ENCODE data around the gene XRCC1. TPM values are rescaled to one million over a fixed set of nuclear protein-coding genes. Genes with fewer than 3 reads are reported as not detected.

XRCC1 gene
- total and polyA plus RNA-seq, 2 of the 4 experiments (the other 2 are of a cell fraction) = 12.5 to 21.3 TPM

DNA sequence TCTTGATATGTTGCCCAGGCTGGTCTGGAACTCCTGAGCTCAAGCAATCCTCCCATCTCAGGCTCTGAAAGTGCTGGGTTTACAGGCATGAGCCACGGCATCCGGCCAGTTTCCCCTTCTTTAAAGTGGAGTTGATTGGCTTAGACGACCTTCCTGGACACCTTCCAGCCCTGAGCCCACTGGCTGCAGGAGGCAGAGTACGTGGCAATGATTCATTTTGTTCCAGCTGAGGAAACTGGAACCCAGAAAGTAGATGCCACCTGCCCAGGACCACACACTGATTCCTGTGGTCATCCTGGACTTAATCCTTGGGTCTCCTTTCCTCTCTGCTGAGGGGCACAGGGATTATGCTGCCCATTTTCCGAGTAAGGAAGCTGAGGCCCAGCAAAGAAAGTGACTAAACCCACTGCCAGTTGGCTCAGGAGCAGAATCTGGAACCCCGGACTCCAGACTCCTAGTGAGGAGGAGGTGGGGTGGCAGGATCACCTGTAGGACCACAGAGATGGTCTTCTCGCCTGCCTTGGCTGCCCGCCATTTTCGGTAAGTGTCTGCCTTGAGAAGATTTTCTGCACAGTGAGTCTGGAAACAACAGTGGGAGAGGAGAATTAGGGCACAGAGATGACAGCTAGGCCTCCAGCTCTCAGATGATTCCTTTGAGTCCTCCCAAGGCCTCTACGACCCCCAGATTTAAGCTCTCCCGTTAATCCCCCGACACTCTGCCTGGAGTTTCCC, 737 bp downstream of the XRCC1 start (continued):
- TF ChIP-seq RAD21 (IDR thresholded peaks at IDR 0.05; ENCODE audit: low read length) (no peak), CHD1 (IDR thresholded peaks at IDR 0.05; ENCODE audit: low read depth, low read length) (no peak)

GRCh38 chr19:43572171-43572588, 3.1 kb downstream of the XRCC1 start:
- Histone ChIP-seq H4K5ac (ENCODE audit: low read depth, low read length) (no peak overlapping the region), H4K20me1 (ENCODE audit: insufficient read depth, low read length) (no peaks in the 10 kb centered on the region), H2BK5ac (ENCODE audit: low read depth, low read length, poor library complexity, severe bottlenecking) (no peak overlapping the region), H3K18ac (ENCODE audit: low read depth, low read length) (no peak overlapping the region), H3K23ac (ENCODE audit: low read depth, low read length) (no peak overlapping the region), H3K4me1 (ENCODE audit: control insufficient read depth, insufficient read depth, low read length) (peaks cover 5% of the 10 kb centered on the region), H2AK5ac (ENCODE audit: low read depth, low read length) (no peak overlapping the region), H3K27ac (ENCODE audit: insufficient read depth, low read length) (no peak overlapping the region), H3K4me3 (ENCODE audit: insufficient read depth, low read depth, low read length) (no peak overlapping the region), H3K27me3 (ENCODE audit: control insufficient read depth, insufficient read depth, low read length) (no peaks in the 10 kb centered on the region), H4K8ac (ENCODE audit: low read depth in 2 of 2, low read length in 2 of 2) (no peak overlapping the region), H2BK120ac (ENCODE audit: low read depth, low read length) (no peak overlapping the region), H3K9ac (ENCODE audit: low read depth, low read length) (no peak overlapping the region), H3K4me2 (ENCODE audit: low read depth, low read length) (no peak overlapping the region), H3K36me3 (ENCODE audit: control insufficient read depth, insufficient read depth, low read length) (0 out of 2 replicates have a peak, but pooled peaks cover 1% of the 10 kb centered on the region), H2AFZ (replicated peaks; ENCODE audit: low read length, poor library complexity) (no peak overlapping the region), H4K91ac (ENCODE audit: insufficient read depth, low read depth, low read length) (no peak overlapping the region), H2BK15ac (ENCODE audit: low read depth, low read length) (no peak overlapping the region), H3K9me3 (ENCODE audit: control insufficient read depth, insufficient read depth, low read length) (no peaks in the 10 kb centered on the region), H3K9me1 (ENCODE audit: insufficient read depth, low read length) (peaks cover 6% of the 10 kb centered on the region; the same call in 1 of the 2 replicates), H2AK9ac (replicated peaks; ENCODE audit: low read depth, low read length, poor library complexity) (no peak overlapping the region), H2BK20ac (ENCODE audit: low read depth, low read length) (no peak overlapping the region), H3K56ac (ENCODE audit: extremely low read depth, insufficient read depth, low read length) (no peak overlapping the region), H3K4ac (ENCODE audit: low read depth, low read length) (no peak overlapping the region), H3K79me1 (ENCODE audit: low read depth in 1 of 2, low read length in 2 of 2) (peaks cover 34 to 65% of the 10 kb centered on the region in 2 experiments), H3K14ac (replicated peaks; ENCODE audit: low read depth, low read length) (no peak overlapping the region)
- in situ Hi-C loops (cut with MboI; ENCODE audit: low sequenced_read_pairs) (no loop called here), intact Hi-C loops (cut with micrococcal nuclease) (no loop called here), dilution Hi-C loops (cut with HindIII; ENCODE audit: low sequenced_read_pairs, unreplicated experiment) (no loop called here)
- ATAC-seq (ENCODE audit: low read depth) (no peak), DNase-seq (no peak)
- 100% methylated on average over 2 of the region's 3 CpGs; no CpG with 5 or more reads in 1 of the 2 experiments for WGBS, 2 experiments (ENCODE audit: extremely low coverage in 2 of 2, insufficient read length in 1 of 2)
- ChIA-PET POLR2A (ENCODE audit: unreplicated experiment) (no interaction called here), CTCF (interaction anchor here (1.2 kb wide), 1 partner anchor 125 kb away, joined by 3 read pairs; no protein-coding TSS in a partner anchor)
- no TSS peak for BruUV-seq (replicated peaks)
- TF ChIP-seq MAZ (IDR thresholded peaks at IDR 0.05; ENCODE audit: borderline replicate concordance, low read depth, low read length) = no peak
- TF ChIP-seq, protein P1, sequence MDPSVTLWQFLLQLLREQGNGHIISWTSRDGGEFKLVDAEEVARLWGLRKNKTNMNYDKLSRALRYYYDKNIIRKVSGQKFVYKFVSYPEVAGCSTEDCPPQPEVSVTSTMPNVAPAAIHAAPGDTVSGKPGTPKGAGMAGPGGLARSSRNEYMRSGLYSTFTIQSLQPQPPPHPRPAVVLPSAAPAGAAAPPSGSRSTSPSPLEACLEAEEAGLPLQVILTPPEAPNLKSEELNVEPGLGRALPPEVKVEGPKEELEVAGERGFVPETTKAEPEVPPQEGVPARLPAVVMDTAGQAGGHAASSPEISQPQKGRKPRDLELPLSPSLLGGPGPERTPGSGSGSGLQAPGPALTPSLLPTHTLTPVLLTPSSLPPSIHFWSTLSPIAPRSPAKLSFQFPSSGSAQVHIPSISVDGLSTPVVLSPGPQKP (IDR thresholded peaks at IDR 0.05; ENCODE audit: borderline replicate concordance, low read depth, low read length) = no peak
- TF ChIP-seq RFX5 (IDR thresholded peaks at IDR 0.05; ENCODE audit: low read depth, low read length) = no peak
- no peak for TF ChIP-seq MAFK (IDR thresholded peaks at IDR 0.05; ENCODE audit: low read depth, low read length)
- TF ChIP-seq CHD1 (IDR thresholded peaks at IDR 0.05; ENCODE audit: low read depth, low read length) = no peak
- no peak for TF ChIP-seq USF2 (IDR thresholded peaks at IDR 0.05; ENCODE audit: low read depth, low read length)
- no peak for TF ChIP-seq BHLHE40 (IDR thresholded peaks at IDR 0.05; ENCODE audit: low read depth, low read length)
- TF ChIP-seq POLR2A (IDR thresholded peaks at IDR 0.05; ENCODE audit: low read depth, low read length) = no peak
- no peak for TF ChIP-seq RAD21 (IDR thresholded peaks at IDR 0.05; ENCODE audit: low read length)
- TF ChIP-seq MXI1 (IDR thresholded peaks at IDR 0.05; ENCODE audit: borderline replicate concordance, low read depth, low read length) = no peak
- TF ChIP-seq NFE2L2 (IDR thresholded peaks at IDR 0.05; ENCODE audit: low read depth, low read length) = no peak
- no peak for TF ChIP-seq CTCF (conservative IDR thresholded peaks at IDR 0.05; ENCODE audit: low read depth, low read length)
- no peak for TF ChIP-seq SMC3 (IDR thresholded peaks at IDR 0.05; ENCODE audit: low read depth, low read length)
